Loucy (cell line): Measurements from ENCODE around the gene BCAS2.

Source experiments
- H2AFZ ChIP-seq: fragments of 200-600 bp; sonication (generic); 2 replicates; pipeline ENCODE4 v1.6.0; 2016; ENCODE audit warnings: antibody characterized with exemption, mild to moderate bottlenecking, low read length, moderate library complexity
- H3F3A ChIP-seq: fragments of 200-600 bp; 2 replicates; pipeline ENCODE4 v1.6.0; 2016; ENCODE audit warnings: antibody characterized with exemption, low read depth, mild to moderate bottlenecking
- H3K27me3 ChIP-seq: fragments of 200-600 bp; sonication (generic); 2 replicates; pipeline ENCODE4 v1.6.1; 2014; ENCODE audit warnings: low read length, mild to moderate bottlenecking; ENCODE audit not compliant: insufficient read depth, poor library complexity, severe bottlenecking
- H3K36me3 ChIP-seq: fragments of 200-600 bp; sonication (generic); 2 replicates; pipeline ENCODE4 v1.6.1; 2016; ENCODE audit warnings: low read length; ENCODE audit not compliant: insufficient read depth
- H3K4me1 ChIP-seq: fragments of 200-600 bp; sonication (generic); 2 replicates; pipeline ENCODE4 v1.5.1; 2014; ENCODE audit warnings: low read length, mild to moderate bottlenecking; ENCODE audit not compliant: insufficient read depth, poor library complexity, severe bottlenecking
- H3K4me2 ChIP-seq: fragments of 200-600 bp; sonication (generic); 2 replicates; pipeline ENCODE4 v1.6.0; 2014; ENCODE audit warnings: antibody characterized with exemption, low read length, low read depth, mild to moderate bottlenecking; ENCODE audit not compliant: poor library complexity, severe bottlenecking
- H3K4me3 ChIP-seq: fragments of 200-600 bp; sonication (generic); 2 replicates; pipeline ENCODE4 v1.5.1; 2014; ENCODE audit warnings: low read length, mild to moderate bottlenecking, mixed read lengths; ENCODE audit not compliant: poor library complexity, severe bottlenecking
- H3K79me2 ChIP-seq: fragments of 200-600 bp; sonication (generic); 2 replicates; pipeline ENCODE4 v1.6.1; 2014; ENCODE audit warnings: low read length; ENCODE audit not compliant: insufficient read depth
- H3K9ac ChIP-seq: fragments of 200-600 bp; sonication (generic); 2 replicates; pipeline ENCODE4 v1.6.0; 2014; ENCODE audit warnings: mild to moderate bottlenecking, low read depth, low read length, moderate library complexity; ENCODE audit not compliant: poor library complexity, severe bottlenecking
- H3K9me2 ChIP-seq: fragments of 200-600 bp; sonication (generic); replicated peaks from 2 replicates; pipeline ENCODE4 v1.6.1; 2016; ENCODE audit warnings: low read depth, low read length, mixed read lengths
- H3K9me3 ChIP-seq: fragments of 200-600 bp; sonication (generic); 2 replicates; pipeline ENCODE4 v1.6.1; 2014; ENCODE audit warnings: mild to moderate bottlenecking, antibody characterized with exemption, low read length, low read depth; ENCODE audit not compliant: insufficient read depth
- H4K20me1 ChIP-seq: fragments of 200-600 bp; sonication (generic); 2 replicates; pipeline ENCODE4 v1.6.0; 2014; ENCODE audit warnings: antibody characterized with exemption, low read length, mild to moderate bottlenecking; ENCODE audit not compliant: insufficient read depth, poor library complexity, severe bottlenecking
- EZH2phosphoT487 ChIP-seq: fragments of 200-600 bp; IDR thresholded peaks from 2 replicates; pipeline ENCODE4 v1.6.1; 2018; ENCODE audit warnings: antibody characterized with exemption, mild to moderate bottlenecking, moderate library complexity, borderline replicate concordance
- TF ChIP-seq, protein P1 (sequence below): fragments of 200-600 bp; sonication (generic); conservative IDR thresholded peaks from 2 replicates; pipeline ENCODE4 v1.5.1; 2014; ENCODE audit warnings: mild to moderate bottlenecking, antibody characterized with exemption, low read length

The BCAS2 gene

DNA sequence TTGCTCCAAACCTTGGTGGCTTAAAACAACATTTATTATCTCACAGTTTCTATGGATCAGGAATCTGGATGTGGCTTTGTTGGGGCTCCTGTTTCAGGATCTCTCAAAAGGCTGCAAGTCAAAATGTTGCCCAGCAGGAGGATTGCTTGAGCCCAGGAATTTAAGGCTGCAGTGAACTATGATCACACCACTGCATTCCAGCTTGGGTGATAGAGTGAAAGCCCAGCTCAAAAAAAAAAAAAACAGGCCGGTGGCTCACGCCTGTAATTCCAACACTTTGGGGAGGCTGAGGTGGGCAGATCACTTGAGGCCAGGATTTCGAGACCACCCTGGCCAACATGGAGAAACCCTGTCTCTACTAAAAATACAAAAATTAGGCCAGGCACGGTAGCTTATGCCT is 30.0 kb downstream of the BCAS2 start:
- Histone ChIP-seq H3K9ac (no peak overlapping the region), H2AFZ (no peak overlapping the region), H3K27me3 (no peaks in the 10 kb centered on the region), H4K20me1 (no peaks in the 10 kb centered on the region), H3K4me2 (no peak overlapping the region), H3K79me2 (no peaks in the 10 kb centered on the region), H3K36me3 (no peaks in the 10 kb centered on the region), H3K9me3 (no peaks in the 10 kb centered on the region), H3K4me1 (no peaks in the 10 kb centered on the region), H3K9me2 (no peaks in the 10 kb centered on the region), H3K4me3 (no peak overlapping the region), H3F3A (no peaks in the 10 kb centered on the region)
- TF ChIP-seq EZH2phosphoT487 = no peak
- TF ChIP-seq, protein P1, sequence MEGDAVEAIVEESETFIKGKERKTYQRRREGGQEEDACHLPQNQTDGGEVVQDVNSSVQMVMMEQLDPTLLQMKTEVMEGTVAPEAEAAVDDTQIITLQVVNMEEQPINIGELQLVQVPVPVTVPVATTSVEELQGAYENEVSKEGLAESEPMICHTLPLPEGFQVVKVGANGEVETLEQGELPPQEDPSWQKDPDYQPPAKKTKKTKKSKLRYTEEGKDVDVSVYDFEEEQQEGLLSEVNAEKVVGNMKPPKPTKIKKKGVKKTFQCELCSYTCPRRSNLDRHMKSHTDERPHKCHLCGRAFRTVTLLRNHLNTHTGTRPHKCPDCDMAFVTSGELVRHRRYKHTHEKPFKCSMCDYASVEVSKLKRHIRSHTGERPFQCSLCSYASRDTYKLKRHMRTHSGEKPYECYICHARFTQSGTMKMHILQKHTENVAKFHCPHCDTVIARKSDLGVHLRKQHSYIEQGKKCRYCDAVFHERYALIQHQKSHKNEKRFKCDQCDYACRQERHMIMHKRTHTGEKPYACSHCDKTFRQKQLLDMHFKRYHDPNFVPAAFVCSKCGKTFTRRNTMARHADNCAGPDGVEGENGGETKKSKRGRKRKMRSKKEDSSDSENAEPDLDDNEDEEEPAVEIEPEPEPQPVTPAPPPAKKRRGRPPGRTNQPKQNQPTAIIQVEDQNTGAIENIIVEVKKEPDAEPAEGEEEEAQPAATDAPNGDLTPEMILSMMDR = no peak

DNA sequence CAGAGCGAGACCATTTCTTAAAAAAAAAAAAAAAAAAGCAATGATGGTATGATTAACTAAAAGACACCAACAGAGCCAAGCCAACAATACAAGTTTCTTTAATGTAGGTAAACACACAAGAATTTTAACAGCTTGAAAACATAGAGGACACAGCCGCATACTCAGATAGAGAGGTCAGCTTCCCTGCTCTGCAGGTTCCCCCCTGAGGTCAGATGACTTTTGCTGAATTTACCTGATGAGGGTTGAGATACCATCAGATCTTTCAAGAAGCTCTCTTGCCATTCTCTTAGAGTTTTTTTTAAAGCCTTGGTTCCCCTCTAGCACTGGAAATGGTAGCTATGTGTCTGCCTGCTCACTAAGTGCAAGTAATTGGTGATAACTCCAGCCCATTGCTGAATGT is 31.1 kb downstream of the BCAS2 start:
- H3K27me3 ChIP-seq = no peaks in the 10 kb centered on the region
- no peaks in the 10 kb centered on the region for H3K9me3 ChIP-seq
- H2AFZ ChIP-seq = no peak overlapping the region
- H4K20me1 ChIP-seq = no peaks in the 10 kb centered on the region
- no peaks in the 10 kb centered on the region for H3F3A ChIP-seq
- no peaks in the 10 kb centered on the region for H3K79me2 ChIP-seq
- H3K36me3 ChIP-seq = no peaks in the 10 kb centered on the region
- H3K9ac ChIP-seq = no peak overlapping the region
- TF ChIP-seq, protein P1 = no peak
- TF ChIP-seq EZH2phosphoT487 = no peak
- no peaks in the 10 kb centered on the region for H3K9me2 ChIP-seq
- no peaks in the 10 kb centered on the region for H3K4me1 ChIP-seq
- no peak overlapping the region for H3K4me2 ChIP-seq
- H3K4me3 ChIP-seq = no peak overlapping the region

DNA sequence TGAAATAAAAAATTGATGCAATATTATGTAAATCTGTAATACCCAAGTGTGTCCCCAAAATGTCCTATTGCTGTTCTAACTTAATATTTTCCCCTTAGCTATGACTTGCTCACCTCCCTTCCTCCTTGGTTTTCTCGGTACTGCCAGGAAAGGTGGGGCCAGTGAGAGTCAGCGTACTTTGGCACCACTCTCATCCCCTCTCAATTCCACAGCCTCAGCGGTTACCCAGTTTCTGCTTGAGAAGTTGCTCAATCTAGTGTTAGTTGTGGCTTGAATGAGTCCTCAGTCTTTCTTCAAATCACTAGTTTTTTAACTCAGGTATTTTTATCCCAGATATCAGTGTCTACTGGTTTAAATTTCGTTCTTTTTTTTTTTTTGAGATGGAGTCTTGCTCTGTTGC is 32.3 kb downstream of the BCAS2 start:
- no peaks in the 10 kb centered on the region for H3K36me3 ChIP-seq
- H3K4me1 ChIP-seq = no peaks in the 10 kb centered on the region
- no peaks in the 10 kb centered on the region for H3K9me2 ChIP-seq
- H3K27me3 ChIP-seq = no peaks in the 10 kb centered on the region
- TF ChIP-seq, protein P1 = no peak
- TF ChIP-seq EZH2phosphoT487 = no peak
- no peak overlapping the region for H3K4me3 ChIP-seq
- no peak overlapping the region for H3K4me2 ChIP-seq
- no peaks in the 10 kb centered on the region for H3K79me2 ChIP-seq
- no peaks in the 10 kb centered on the region for H3F3A ChIP-seq
- H3K9ac ChIP-seq = no peak overlapping the region
- H4K20me1 ChIP-seq = no peaks in the 10 kb centered on the region
- H2AFZ ChIP-seq = no peak overlapping the region
- H3K9me3 ChIP-seq = no peaks in the 10 kb centered on the region
